COLO668 (cell line): Measurements from ENCODE around the gene BLZF1.
"Not testable (repeated sequence)": the region's sequence is repeated elsewhere in the genome, so short reads cannot be mapped to it uniquely, and the experiment has no call there.

Source experiments
- DNase-seq: peaks from one replicate; lab custom pipeline; 2025; ENCODE audit not compliant: unreplicated experiment; lab: John Stamatoyannopoulos, UW

Gene BLZF1, protein sequence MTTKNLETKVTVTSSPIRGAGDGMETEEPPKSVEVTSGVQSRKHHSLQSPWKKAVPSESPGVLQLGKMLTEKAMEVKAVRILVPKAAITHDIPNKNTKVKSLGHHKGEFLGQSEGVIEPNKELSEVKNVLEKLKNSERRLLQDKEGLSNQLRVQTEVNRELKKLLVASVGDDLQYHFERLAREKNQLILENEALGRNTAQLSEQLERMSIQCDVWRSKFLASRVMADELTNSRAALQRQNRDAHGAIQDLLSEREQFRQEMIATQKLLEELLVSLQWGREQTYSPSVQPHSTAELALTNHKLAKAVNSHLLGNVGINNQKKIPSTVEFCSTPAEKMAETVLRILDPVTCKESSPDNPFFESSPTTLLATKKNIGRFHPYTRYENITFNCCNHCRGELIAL

DNA sequence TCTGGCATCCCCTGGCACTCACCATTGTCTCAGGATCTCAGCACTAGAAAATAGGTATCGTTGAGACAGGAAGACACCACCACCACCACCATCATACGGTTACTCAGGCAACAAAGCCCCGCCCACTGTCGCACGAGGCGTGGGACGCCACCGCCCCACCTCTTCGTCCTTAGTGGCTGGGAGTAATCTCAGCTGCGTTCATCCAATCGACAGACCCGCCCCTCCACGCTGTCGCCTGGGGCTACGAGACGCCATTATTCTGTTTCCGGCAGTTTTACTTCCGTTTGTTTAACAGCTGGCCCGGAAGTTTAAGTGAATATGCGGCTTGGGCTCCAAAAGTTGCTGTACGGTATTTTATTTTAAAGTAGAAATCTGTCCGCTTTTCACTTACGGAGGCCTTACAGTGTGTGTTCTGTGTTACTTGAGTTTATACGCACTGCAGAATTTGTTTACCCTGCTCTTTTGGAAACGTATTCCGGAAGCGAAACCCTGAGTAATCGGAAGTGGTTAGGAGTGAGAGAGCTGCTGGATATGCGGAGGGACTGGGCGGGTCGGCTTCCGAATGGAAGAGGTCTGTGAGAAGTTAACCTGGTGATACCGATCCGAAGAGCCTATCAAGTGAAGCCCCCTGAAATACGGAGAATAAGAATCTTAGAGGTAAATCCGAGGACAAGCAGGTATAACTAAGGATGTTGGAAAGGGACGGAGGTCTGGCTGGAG, at the start of gene BLZF1, which contains the start of gene NME7:
Gene BLZF1 (plus strand): TSS at position 510 of the 720 bp plus-strand sequence. CDS start 1,328 bp downstream, outside the sequence.
Gene NME7 (minus strand): TSS at position 112 of the 720 bp plus-strand sequence. CDS start 87 bp downstream, at position 25.
- peak; percentile 99 for DNase-seq

GRCh38 chr1:169318536-169319244, 49.3 kb upstream of the BLZF1 start:
- DNase-seq = no peak

DNA sequence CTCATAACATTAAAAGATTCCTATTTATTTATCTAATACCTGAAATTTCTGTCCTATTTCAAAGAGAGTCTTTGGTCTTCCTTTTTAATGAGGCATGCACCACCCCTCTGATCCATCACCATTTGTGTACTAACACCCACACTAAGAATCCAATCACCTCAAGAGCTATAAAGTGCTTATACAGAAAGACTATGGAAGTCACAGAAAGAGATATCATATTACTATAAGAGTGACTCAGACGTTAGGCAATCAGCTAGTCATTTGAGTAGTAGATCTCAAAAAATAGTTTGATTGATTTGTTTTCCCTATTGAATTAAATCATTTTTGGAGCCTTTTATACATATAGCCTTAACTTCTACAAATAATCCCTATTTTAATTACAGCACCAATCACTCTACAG, 46.5 kb upstream of the BLZF1 start:
- no peak for DNase-seq

DNA sequence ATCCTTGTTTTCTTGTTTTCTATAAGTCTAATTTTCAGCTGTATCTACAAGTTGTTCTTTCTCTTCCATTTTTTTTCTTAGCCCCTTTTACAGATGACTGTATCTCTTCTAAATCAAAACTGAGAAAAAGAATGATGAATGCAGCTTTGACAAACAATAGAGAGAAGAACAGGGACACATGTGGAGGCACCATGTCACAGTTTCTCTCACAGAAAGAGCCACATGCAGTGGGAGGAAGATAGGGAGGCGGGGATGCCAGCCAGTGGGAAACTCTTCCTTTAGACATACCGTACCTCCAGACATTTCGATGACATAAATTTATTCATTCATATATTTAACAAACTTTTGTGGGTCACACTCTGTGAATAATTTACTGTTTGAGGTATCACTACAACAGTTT, 45.9 kb upstream of the BLZF1 start:
- DNase-seq = no peak

- DNase-seq = no peak
Measured at GRCh38 chr1:169325117-169325516, 42.9 kb upstream of the BLZF1 start.

DNA sequence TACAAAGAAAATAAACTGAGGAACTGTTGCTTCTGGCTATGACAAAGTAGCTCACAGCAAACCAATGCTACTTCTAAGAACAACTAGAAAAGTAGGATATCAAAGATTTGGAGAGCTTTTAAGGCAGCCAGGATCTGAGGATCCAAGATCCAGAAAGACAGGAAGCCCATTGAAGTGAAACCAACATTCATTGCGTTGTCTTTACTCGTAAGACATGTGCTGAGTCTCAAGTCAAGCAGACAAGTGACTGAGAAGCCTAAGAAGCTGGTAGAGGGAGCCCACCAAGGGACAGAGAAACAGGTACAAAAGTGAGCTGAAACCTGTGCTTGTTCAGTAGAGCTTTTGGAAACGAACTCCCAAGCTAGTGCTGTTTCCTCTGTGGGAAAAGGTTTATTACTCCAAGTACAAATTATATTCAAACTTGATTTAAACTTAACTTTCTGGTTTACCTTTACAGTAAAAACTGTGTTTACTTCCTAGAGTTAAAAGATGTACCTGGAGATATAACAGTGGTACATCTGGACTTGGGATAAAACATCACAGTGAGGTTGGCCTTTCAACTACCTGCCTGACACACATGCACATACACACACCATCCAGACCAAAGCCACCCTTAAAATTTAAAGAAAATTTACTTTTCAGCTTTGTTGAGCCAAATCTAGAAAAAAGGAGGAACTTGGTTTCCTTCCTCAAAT, 41.6 kb upstream of the BLZF1 start:
- no peak for DNase-seq

- DNase-seq = no peak
Measured at GRCh38 chr1:169326956-169327268, 41.1 kb upstream of the BLZF1 start.

DNA sequence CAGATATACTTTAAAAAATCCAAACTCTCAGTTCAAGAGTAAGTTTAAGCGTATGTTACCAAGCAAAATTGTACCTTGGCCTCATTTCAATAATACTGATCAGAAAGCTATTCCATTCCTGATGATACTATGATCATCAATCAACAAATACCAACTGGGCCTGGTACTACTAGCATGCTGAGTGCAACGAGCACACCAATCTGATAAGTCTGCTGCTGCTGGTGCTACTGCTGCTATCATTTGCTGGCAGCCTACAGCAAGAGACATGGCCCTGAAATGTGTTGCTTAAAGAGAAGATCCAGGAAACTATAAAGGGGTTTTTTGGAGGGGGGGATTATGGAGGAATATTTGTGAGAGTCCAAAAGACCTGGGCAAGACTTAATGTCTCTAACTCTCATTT, 40.1 kb upstream of the BLZF1 start:
- no peak for DNase-seq

- no peak for DNase-seq
Measured at GRCh38 chr1:169329383-169329782, 38.6 kb upstream of the BLZF1 start.

- DNase-seq = no peak
Measured at GRCh38 chr1:169330927-169331326, 37.1 kb upstream of the BLZF1 start.

- DNase-seq = not testable (repeated sequence)
Measured at GRCh38 chr1:169334727-169335126, 33.3 kb upstream of the BLZF1 start.

DNA sequence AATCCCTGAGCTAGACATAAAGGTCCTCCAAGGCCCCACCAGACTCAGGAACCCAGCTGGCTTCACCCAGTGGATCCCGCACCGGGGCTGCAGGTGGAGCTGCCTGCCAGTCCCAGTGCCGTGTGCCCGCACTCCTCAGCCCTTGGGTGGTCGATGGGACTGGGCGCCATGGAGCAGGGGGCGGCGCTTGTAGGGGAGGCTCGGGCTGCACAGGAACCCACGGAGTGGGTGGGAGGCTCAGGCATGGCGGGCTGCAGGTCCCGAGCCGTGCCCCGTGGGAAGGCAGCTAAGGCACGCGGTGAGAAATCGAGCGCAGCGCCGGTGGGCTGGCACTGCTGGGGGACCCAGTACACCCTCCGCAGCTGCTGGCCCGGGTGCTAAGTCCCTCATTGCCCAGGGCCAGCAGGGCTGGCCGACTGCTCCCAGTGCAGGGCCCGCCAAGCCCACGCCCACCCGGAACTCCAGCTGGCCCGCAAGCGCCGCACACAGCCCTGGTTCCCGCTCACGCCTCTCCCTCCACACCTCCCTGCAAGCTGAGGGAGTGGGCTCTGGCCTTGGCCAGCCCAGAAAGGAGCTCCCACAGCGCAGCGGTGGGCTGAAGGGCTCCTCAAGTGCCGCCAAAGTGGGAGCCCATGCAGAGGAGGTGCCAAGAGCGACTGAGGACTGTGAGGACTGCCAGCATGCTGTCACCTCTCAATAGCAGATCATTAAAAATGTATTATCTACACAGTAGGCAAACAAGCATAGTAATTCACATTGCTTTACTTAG, 30.9 kb upstream of the BLZF1 start:
- not testable (repeated sequence) for DNase-seq

DNA sequence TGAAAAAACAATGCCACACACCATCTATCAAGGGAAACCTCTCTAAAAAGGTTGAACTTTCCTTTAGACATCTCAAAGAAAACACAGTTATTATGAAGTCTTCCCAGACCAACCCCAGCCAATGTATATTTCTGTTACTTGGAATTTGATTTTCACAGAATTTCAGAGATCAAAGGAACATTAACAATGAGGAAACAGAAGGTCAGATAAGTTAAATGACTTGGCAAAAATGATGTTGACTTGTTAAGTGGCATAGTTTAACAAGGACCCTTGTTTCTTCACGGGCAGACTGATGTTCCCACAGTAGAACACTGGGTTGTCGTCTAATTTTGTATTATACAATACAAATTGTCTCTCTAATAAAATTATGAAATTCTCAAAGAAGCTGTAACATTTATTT, 29.4 kb upstream of the BLZF1 start:
- DNase-seq = no peak

DNA sequence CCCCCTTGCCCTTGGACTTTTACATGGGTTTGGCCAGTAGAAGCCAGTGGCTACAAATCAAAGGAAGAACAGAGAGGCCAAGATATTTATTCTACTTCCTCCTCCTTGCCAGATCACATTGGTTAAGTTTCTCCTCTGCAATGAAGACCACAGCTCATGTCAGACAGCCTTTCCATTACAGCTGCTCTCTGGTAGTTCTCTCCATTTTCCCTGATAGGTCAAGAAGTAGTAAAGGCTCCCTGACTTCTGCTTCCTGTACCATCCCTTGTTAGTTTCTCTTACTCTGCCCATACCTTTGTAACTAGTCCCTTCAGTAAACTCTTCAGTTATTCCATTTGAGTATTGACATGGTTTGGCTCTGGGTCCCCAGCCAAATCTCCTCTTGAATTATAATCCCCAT, 28.2 kb upstream of the BLZF1 start:
- no peak for DNase-seq

DNA sequence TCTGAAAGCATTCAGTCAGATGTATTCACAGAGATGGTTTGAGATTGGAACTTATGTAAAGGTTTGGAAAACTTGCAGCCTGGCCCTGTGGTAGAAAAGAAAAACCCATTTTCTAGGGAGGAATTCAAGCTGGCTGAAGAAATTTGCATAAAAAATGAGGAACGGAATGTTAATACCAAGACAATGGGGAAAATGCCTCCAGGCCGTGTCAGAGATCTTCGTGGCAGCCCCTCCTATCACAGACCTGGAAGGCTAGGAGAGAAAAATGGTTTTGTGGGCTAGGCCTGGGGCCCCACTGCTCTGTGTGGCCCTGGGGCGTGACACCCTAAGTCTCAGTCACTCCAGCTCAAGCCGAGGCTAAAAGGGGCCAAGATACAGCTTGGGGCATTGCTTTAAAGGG, 27.1 kb upstream of the BLZF1 start:
- no peak for DNase-seq

DNA sequence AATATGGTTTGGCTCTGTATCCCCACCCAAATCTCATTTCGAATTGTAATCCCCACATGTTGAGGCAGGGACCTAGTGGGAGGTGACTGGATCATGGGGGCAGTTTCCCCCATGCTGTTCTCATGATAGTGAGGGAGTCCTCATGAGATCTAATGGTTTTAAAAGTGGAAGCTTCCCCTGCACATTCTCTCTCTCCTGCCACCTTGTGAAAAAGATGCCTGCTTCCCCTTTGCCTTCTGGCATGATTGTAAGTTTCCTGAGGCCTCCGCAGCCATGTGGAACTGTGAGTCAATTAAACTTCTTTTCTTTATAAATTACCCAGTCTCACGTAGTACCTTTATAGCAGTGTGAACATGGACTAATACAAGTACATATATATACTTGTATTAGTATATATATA, 25.9 kb upstream of the BLZF1 start:
- not testable (repeated sequence) for DNase-seq

- no peak for DNase-seq
Measured at GRCh38 chr1:169345511-169345910, 22.5 kb upstream of the BLZF1 start.

GRCh38 chr1:169346036-169346589, 21.9 kb upstream of the BLZF1 start:
- no peak for DNase-seq

- no peak for DNase-seq
Measured at GRCh38 chr1:169347688-169348382, 20.2 kb upstream of the BLZF1 start.
